Uterus (tissue), 4 donors: ENCODE results near the gene EEF1AKMT4. TPM values are rescaled to one million over a fixed set of nuclear protein-coding genes. Genes with fewer than 3 reads are reported as not detected.
A peak's percentile ranks its signal among the peaks of the same experiment; 100 is the strongest.

Experiments used
- DNase-seq, 2 donors: peaks; one replicate each; pipeline ENCODE4 v3.0.0-alpha.2; 2019 to 2020
- H3K27ac ChIP-seq, 2 donors: fragments of 200-600 bp; sonication (generic); 1 replicate in 1 of 2; 2 replicates in 1 of 2; pipeline ENCODE4 v1.5.1; 2016 to 2018
- H3K27me3 ChIP-seq, 2 donors: fragments of 200-600 bp; sonication (generic); one replicate each; pipeline ENCODE4 v1.5.1; 2018 to 2019; ENCODE audit warnings: control low read depth in 1 of 2
- H3K36me3 ChIP-seq, 2 donors: fragments of 200-600 bp; sonication (generic); one replicate each; pipeline ENCODE4 v1.5.1; 2019; ENCODE audit warnings: control low read depth in 1 of 2
- H3K4me1 ChIP-seq, 2 donors: fragments of 200-600 bp; sonication (generic); one replicate each; pipeline ENCODE4 v1.5.1; 2018 to 2019; ENCODE audit warnings: control low read depth in 1 of 2
- H3K4me3 ChIP-seq, 2 donors: fragments of 200-600 bp; sonication (generic); 1 replicate in 1 of 2; 2 replicates in 1 of 2; pipeline ENCODE4 v1.5.1; 2018 to 2019; ENCODE audit warnings: mild to moderate bottlenecking in 1 of 2
- H3K9me3 ChIP-seq, 2 donors: fragments of 200-600 bp; sonication (generic); one replicate each; pipeline ENCODE4 v1.5.1; 2019; ENCODE audit warnings: control low read depth in 1 of 2
- POLR2A ChIP-seq, 2 donors: fragments of 450-650 bp; IDR thresholded peaks; one replicate each; pipeline ENCODE4 v1.6.1; 2016; ENCODE audit warnings: antibody characterized with exemption in 2 of 2, mild to moderate bottlenecking in 1 of 2, moderate library complexity in 1 of 2
- intact Hi-C: fragments of 100-400 bp; cut with DNase I; formaldehyde crosslinking; loops from one replicate; pipeline ENCODE4 v1.15.1; 2023; ENCODE audit warnings: low total_unique reads
- total RNA-seq, 4 donors: library from RNA; depleted of rRNA in 3 of 4; stranded (reverse); fragments of >200 nt in 3 of 4; gene quantifications; one replicate each; pipeline versions ENCODE4 v1.1.0 to v1.2.4, GENCODE V29; 2014 to 2023
- TF ChIP-seq, protein P1 (sequence below), 4 experiments: fragments of 200-600 bp in 2 of 4; fragments of 450-650 bp in 2 of 4; sonication (generic) in 2 of 4; IDR thresholded peaks; one replicate each; pipeline ENCODE4 v1.5.1; 2016 to 2019; ENCODE audit warnings: antibody characterized with exemption in 4 of 4, mild to moderate bottlenecking in 2 of 4, moderate library complexity in 1 of 4
- donor health status: DM: yes; HTN: yes; CAD: no.

The EEF1AKMT4 gene
- total RNA-seq, 4 donors from 2014 or later: 0.51 to 4.7 (median 2.2) TPM

- TF ChIP-seq POLR2A (IDR thresholded peaks at IDR 0.05): no peak
- TF ChIP-seq, protein P1, sequence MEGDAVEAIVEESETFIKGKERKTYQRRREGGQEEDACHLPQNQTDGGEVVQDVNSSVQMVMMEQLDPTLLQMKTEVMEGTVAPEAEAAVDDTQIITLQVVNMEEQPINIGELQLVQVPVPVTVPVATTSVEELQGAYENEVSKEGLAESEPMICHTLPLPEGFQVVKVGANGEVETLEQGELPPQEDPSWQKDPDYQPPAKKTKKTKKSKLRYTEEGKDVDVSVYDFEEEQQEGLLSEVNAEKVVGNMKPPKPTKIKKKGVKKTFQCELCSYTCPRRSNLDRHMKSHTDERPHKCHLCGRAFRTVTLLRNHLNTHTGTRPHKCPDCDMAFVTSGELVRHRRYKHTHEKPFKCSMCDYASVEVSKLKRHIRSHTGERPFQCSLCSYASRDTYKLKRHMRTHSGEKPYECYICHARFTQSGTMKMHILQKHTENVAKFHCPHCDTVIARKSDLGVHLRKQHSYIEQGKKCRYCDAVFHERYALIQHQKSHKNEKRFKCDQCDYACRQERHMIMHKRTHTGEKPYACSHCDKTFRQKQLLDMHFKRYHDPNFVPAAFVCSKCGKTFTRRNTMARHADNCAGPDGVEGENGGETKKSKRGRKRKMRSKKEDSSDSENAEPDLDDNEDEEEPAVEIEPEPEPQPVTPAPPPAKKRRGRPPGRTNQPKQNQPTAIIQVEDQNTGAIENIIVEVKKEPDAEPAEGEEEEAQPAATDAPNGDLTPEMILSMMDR (IDR thresholded peaks at IDR 0.05): no peak
- Histone ChIP-seq H3K27ac (no peak overlapping the region), H3K36me3 (no peaks in the 10 kb centered on the region), H3K27me3 (peaks cover 8 to 19% of the 10 kb centered on the region in 2 donors), H3K4me1 (peaks cover 0 to 18% of the 10 kb centered on the region in 2 donors), H3K9me3 (no peaks in the 10 kb centered on the region), H3K4me3 (no peak overlapping the region)
- DNase-seq: no peak
- intact Hi-C loops: no loop called here
These were observed 17.8 kb upstream of the EEF1AKMT4 start for GRCh38 chr3:184231671-184232070.

GRCh38 chr3:184233127-184233843, 16.2 kb upstream of the EEF1AKMT4 start:
- Histone ChIP-seq H3K9me3 (no peaks in the 10 kb centered on the region), H3K27me3 (peaks cover 8 to 19% of the 10 kb centered on the region in 2 donors), H3K4me3 (no peak overlapping the region), H3K4me1 (peaks cover 0 to 18% of the 10 kb centered on the region in 2 donors), H3K27ac (no peak overlapping the region), H3K36me3 (no peaks in the 10 kb centered on the region)
- TF ChIP-seq POLR2A (IDR thresholded peaks at IDR 0.05): no peak
- TF ChIP-seq, protein P1 (IDR thresholded peaks at IDR 0.05): no peak
- DNase-seq: no peak
- intact Hi-C loops: no loop called here

DNA sequence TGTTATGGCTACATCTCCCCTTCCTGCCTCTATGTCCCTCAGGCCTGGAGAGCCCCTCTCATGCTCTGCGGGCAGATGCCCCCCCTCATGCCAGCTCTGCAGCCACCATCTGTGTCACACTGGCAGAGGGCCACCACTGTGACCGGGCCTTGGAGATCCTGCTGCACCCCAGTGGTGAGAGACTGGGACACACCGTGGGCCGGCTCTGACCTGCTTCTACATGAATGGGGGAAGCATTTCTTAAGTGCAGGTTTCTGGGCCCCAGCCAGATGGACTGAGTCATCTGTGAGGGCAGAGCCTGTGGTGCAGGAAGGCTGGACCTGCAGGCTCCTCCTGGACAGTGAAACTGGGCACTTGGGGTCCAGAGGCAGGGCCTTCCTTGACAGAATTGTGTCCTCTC, 15.2 kb upstream of the EEF1AKMT4 start:
- Histone ChIP-seq H3K4me3 (no peak overlapping the region), H3K9me3 (no peaks in the 10 kb centered on the region), H3K27ac (no peak overlapping the region), H3K27me3 (peaks cover 8 to 18% of the 10 kb centered on the region in 2 donors), H3K4me1 (peaks cover 0 to 13% of the 10 kb centered on the region in 2 donors), H3K36me3 (no peaks in the 10 kb centered on the region)
- DNase-seq: peak; percentile 40 to 49
- intact Hi-C loops: no loop called here
- no peak for TF ChIP-seq POLR2A (IDR thresholded peaks at IDR 0.05)
- TF ChIP-seq, protein P1 (IDR thresholded peaks at IDR 0.05): no peak

DNA sequence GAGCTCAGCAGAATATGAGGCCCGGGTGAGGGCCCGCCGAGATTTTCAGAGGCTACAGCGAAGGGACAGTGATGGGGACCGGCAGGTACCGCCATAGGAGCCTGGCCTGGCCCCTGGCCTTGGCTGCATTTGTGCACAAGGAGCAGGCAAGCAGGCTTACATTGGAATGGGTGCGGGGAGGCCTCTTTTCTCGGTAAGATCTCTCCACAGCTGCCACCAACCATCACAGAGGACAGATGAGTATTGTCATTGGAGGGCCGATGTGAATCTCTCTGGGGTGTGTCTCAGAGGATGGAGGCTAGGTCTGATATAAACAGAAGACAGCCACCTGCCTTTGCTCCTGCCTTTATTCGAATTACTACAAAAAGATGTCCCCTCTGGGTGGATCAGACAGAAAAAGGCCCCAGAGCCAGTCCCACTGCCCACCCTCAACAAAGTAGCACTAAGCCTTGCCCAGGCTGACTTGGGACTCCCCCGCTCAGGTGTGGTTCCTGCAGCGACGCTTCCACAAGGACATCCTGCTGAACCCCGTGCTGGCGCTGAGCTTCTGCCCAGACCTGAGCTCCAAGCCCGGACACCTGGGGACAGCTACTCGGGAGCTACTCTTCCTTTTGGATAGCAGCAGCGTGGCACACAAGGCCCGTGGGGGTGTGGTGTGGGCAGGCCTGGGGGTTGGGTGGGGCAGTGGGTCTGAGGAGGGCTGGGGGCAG, 14.6 kb upstream of the EEF1AKMT4 start:
- H3K36me3 ChIP-seq: no peaks in the 10 kb centered on the region
- no peak for TF ChIP-seq POLR2A (IDR thresholded peaks at IDR 0.05)
- TF ChIP-seq, protein P1 (IDR thresholded peaks at IDR 0.05): no peak
- H3K4me1 ChIP-seq: peaks cover 0 to 10% of the 10 kb centered on the region in 2 donors
- no peak overlapping the region for H3K27ac ChIP-seq
- intact Hi-C loops: no loop called here
- H3K4me3 ChIP-seq: no peak overlapping the region
- peaks cover 8 to 12% of the 10 kb centered on the region in 2 donors for H3K27me3 ChIP-seq
- no peaks in the 10 kb centered on the region for H3K9me3 ChIP-seq
- no peak for DNase-seq
